ENCODE results near the gene ZNF592. TPM values are rescaled to one million over a fixed set of nuclear protein-coding genes. Genes with fewer than 3 reads are reported as not detected.
A peak's percentile ranks its signal among the peaks of the same experiment; 100 is the strongest.

Gene ZNF592
- total and polyA plus RNA-seq, 2 donors (not counting 3 experiments of a cell fraction or from before 2014, with no cell fraction given), result 12.3 to 21.1 TPM

GRCh38 chr15:84761607-84762131, 13.3 kb downstream of the ZNF592 start:
- Histone ChIP-seq H3K9ac (replicated peaks; ENCODE audit: extremely low read depth, insufficient read depth, low read length) (no peak overlapping the region), H2AFZ (ENCODE audit: low read depth, low read length) (no peak overlapping the region), H3K36me3 (ENCODE audit: control insufficient read depth in 2 of 2, extremely low read depth in 1 of 2, insufficient read depth in 2 of 2, low read length in 2 of 2) (no peaks in the 10 kb centered on the region), H3K27ac (ENCODE audit: insufficient read depth, low read depth, low read length) (no peak overlapping the region), H4K20me1 (replicated peaks; ENCODE audit: control insufficient read depth, extremely low read depth, insufficient read depth, low read length) (peaks cover 10% of the 10 kb centered on the region), H3K27me3 (ENCODE audit: control insufficient read depth in 2 of 2, insufficient read depth in 2 of 2, low read length in 2 of 2) (no peaks in the 10 kb centered on the region), H3K4me2 (ENCODE audit: insufficient read depth, low read length) (peak overlapping the region; percentile 14), H3K9me1 (replicated peaks; ENCODE audit: control insufficient read depth, extremely low read depth, insufficient read depth, low read length) (no peaks in the 10 kb centered on the region), H3K4me3 (replicated peaks in 1 of 3; ENCODE audit: insufficient read depth in 1 of 3, low read depth in 1 of 3, low read length in 3 of 3) (no peak overlapping the region), H3K4me1 (ENCODE audit: control insufficient read depth, extremely low read depth, insufficient read depth, low read length) (peaks cover 22% of the 10 kb centered on the region), H3K9me3 (replicated peaks; ENCODE audit: control insufficient read depth, insufficient read depth, low read length) (no peaks in the 10 kb centered on the region), H3K79me2 (ENCODE audit: control insufficient read depth, insufficient read depth, low read length) (peaks cover 81% of the 10 kb centered on the region)
- ChIA-PET CTCF (no interaction called here), POLR2A (no interaction called here)
- dilution Hi-C loops (cut with MboI; ENCODE audit: extremely low pct_ligation_motif_present, low sequenced_read_pairs), result no loop called here
- DNase-seq (ENCODE audit: low read depth, low spot score) (peak; percentile 53), FAIRE-seq (peak; percentile 65)
- intact Hi-C loops (cut with micrococcal nuclease), result no loop called here
- TF ChIP-seq MYC (IDR thresholded peaks at IDR 0.05; ENCODE audit: low read depth, low read length) (no peak), POLR2AphosphoS5 (IDR thresholded peaks at IDR 0.05; ENCODE audit: insufficient read depth, low read depth, low read length) (no peak), JUN (IDR thresholded peaks at IDR 0.05; ENCODE audit: borderline replicate concordance, insufficient read depth, insufficient read length, low read depth) (no peak), FOS (IDR thresholded peaks at IDR 0.05; ENCODE audit: borderline replicate concordance, insufficient read depth, low read length) (peak; percentile 45), GATA2 (IDR thresholded peaks at IDR 0.05; ENCODE audit: insufficient read depth, insufficient read length, low read depth, low read length) (no peak)
- BruUV-seq (replicated peaks), result no TSS peak

DNA sequence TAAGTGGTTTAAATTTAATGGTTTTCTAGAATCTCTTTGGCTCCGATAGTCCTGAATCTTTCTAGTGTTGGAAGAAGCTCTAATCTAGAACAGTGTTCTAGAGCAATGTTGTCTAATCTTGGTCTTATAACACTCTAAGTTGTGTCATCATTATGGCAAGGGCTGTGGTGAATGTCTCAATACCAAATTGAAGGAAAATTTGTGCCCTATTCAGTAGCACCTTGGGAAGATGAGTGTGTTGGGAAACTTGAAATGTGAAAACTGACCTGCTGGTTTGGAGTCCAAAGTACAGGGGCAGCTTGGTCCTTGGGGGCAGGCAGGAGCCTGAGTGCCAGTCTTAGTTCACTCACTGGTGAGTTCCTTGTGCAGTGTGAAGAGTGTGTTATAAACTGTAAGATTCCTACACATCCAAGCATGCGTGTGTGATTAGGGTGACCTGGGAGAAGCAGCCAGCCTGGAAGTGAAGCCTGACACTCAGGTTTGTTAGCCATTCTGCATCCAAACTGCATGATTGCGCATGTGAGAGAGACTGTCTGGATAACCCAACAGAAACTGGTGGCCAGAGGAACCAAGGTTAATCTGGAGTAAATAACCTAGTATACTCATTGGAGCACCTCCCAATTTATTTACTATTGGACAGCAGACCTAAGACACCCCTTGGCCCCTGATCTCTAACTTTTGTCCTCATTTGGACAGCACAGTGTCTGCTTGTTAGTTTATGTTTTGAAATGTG, 14.6 kb downstream of the ZNF592 start:
- H3K4me2 ChIP-seq (ENCODE audit: insufficient read depth, low read length), result no peak overlapping the region
- dilution Hi-C loops (cut with MboI; ENCODE audit: extremely low pct_ligation_motif_present, low sequenced_read_pairs) (no loop called here), intact Hi-C loops (cut with micrococcal nuclease) (no loop called here)
- DNase-seq (ENCODE audit: low read depth, low spot score) (no peak), FAIRE-seq (no peak)
- ChIA-PET CTCF (no interaction called here), POLR2A (no interaction called here)
- no peaks in the 10 kb centered on the region for H3K9me3 ChIP-seq (replicated peaks; ENCODE audit: control insufficient read depth, insufficient read depth, low read length)
- H3K4me1 ChIP-seq (ENCODE audit: control insufficient read depth, extremely low read depth, insufficient read depth, low read length), result peaks cover 22% of the 10 kb centered on the region
- peaks cover 76% of the 10 kb centered on the region for H3K79me2 ChIP-seq (ENCODE audit: control insufficient read depth, insufficient read depth, low read length)
- no peak overlapping the region for H2AFZ ChIP-seq (ENCODE audit: low read depth, low read length)
- no peaks in the 10 kb centered on the region for H3K9me1 ChIP-seq (replicated peaks; ENCODE audit: control insufficient read depth, extremely low read depth, insufficient read depth, low read length)
- BruUV-seq (replicated peaks), result no TSS peak
- H3K4me3 ChIP-seq (replicated peaks in 1 of 3; ENCODE audit: insufficient read depth in 1 of 3, low read depth in 1 of 3, low read length in 3 of 3), result no peak overlapping the region
- no peak for TF ChIP-seq POLR2A (IDR thresholded peaks at IDR 0.05; ENCODE audit: low read depth, low read length)
- no peak for TF ChIP-seq FOS (IDR thresholded peaks at IDR 0.05; ENCODE audit: borderline replicate concordance, insufficient read depth, low read length)
- TF ChIP-seq CTCF (IDR thresholded peaks at IDR 0.05; ENCODE audit: extremely low read depth in 1 of 2, insufficient read depth in 1 of 2, low read depth in 1 of 2, low read length in 2 of 2), result no peak
- no peak for TF ChIP-seq EZH2 (IDR thresholded peaks at IDR 0.05; ENCODE audit: borderline replicate concordance, low read depth, low read length, severe bottlenecking)
- TF ChIP-seq JUN (IDR thresholded peaks at IDR 0.05; ENCODE audit: borderline replicate concordance, insufficient read depth, insufficient read length, low read depth), result no peak
- TF ChIP-seq GATA2 (IDR thresholded peaks at IDR 0.05; ENCODE audit: insufficient read depth, insufficient read length, low read depth, low read length), result no peak
- no peak for TF ChIP-seq MYC (IDR thresholded peaks at IDR 0.05; ENCODE audit: low read depth, low read length)
- H3K27ac ChIP-seq (ENCODE audit: insufficient read depth, low read depth, low read length), result no peak overlapping the region
- peaks cover 10% of the 10 kb centered on the region for H4K20me1 ChIP-seq (replicated peaks; ENCODE audit: control insufficient read depth, extremely low read depth, insufficient read depth, low read length)
- H3K36me3 ChIP-seq (ENCODE audit: control insufficient read depth in 2 of 2, extremely low read depth in 1 of 2, insufficient read depth in 2 of 2, low read length in 2 of 2), result no peaks in the 10 kb centered on the region
- H3K9ac ChIP-seq (replicated peaks; ENCODE audit: extremely low read depth, insufficient read depth, low read length), result no peak overlapping the region
- no peaks in the 10 kb centered on the region for H3K27me3 ChIP-seq (ENCODE audit: control insufficient read depth in 2 of 2, insufficient read depth in 2 of 2, low read length in 2 of 2)
